WTC11 (cell line): ENCODE data around the gene CACNG7. TPM values are rescaled to one million over a fixed set of nuclear protein-coding genes. Genes with fewer than 3 reads are reported as not detected.

ENCODE experiments used
- ATAC-seq: fragments of 200-7000 bp; cut with Tn5 transposase; 2 replicates; pipeline ENCODE4 v1.10.0; 2021; ENCODE audit warnings: mild to moderate bottlenecking, moderate library complexity
- CTCF ChIA-PET: fragments of 300-600 bp; sonication (Branson Sonifier 250); formaldehyde crosslinking; loops from one replicate; lab custom pipeline; 2021; ENCODE audit warnings: antibody characterized with exemption; lab: Charles Lee
- POLR2A ChIA-PET: fragments of 350-600 bp; sonication (Branson Sonifier 250); formaldehyde crosslinking; loops from one replicate; lab custom pipeline; 2021; ENCODE audit warnings: antibody characterized with exemption; lab: Charles Lee
- DNase-seq: peaks from one replicate; pipeline ENCODE4 v3.0.0; 2021; ENCODE audit warnings: low spot score
- H3K27ac Mint-ChIP-seq: 2 replicates; pipeline ENCODE4 v1.8.0; 2021; ENCODE audit warnings: mixed read lengths
- H3K27me3 Mint-ChIP-seq: 2 replicates; pipeline ENCODE4 v1.8.0; 2021; ENCODE audit warnings: low read depth, mild to moderate bottlenecking, moderate library complexity, mixed read lengths
- H3K36me3 Mint-ChIP-seq: 2 replicates; pipeline ENCODE4 v1.8.0; 2021; ENCODE audit warnings: mixed read lengths
- H3K4me1 Mint-ChIP-seq: 2 replicates; pipeline ENCODE4 v1.8.0; 2022; ENCODE audit warnings: mixed read lengths
- H3K4me3 Mint-ChIP-seq: 2 replicates; pipeline ENCODE4 v1.8.0; 2021; ENCODE audit warnings: mild to moderate bottlenecking, moderate library complexity, mixed read lengths
- H3K9me3 Mint-ChIP-seq: 2 replicates; pipeline ENCODE4 v1.8.0; 2021; ENCODE audit warnings: mixed read lengths
- AFF4 ChIP-seq: sonication (generic); formaldehyde crosslinking; IDR thresholded peaks from 2 replicates; pipeline ENCODE4 v1.8.1; 2023; ENCODE audit warnings: mild to moderate bottlenecking, missing genetic modification reagents, borderline replicate concordance
- ATF6 ChIP-seq: sonication (generic); formaldehyde crosslinking; IDR thresholded peaks from 2 replicates; pipeline ENCODE4 v1.8.1; 2023; ENCODE audit warnings: mild to moderate bottlenecking, missing genetic modification reagents
- CBFB ChIP-seq: sonication (generic); formaldehyde crosslinking; IDR thresholded peaks from 2 replicates; pipeline ENCODE4 v1.8.1; 2022; ENCODE audit warnings: mild to moderate bottlenecking, low read depth, missing genetic modification reagents
- CREB1 ChIP-seq: sonication (generic); formaldehyde crosslinking; IDR thresholded peaks from 2 replicates; pipeline ENCODE4 v1.8.0; 2023; ENCODE audit warnings: mild to moderate bottlenecking, missing genetic modification reagents
- FOXP4 ChIP-seq: sonication (generic); formaldehyde crosslinking; IDR thresholded peaks from 2 replicates; pipeline ENCODE4 v1.8.0; 2022; ENCODE audit warnings: mild to moderate bottlenecking, missing genetic modification reagents
- GTF2I ChIP-seq: fragments of 250-450 bp; sonication (Bioruptor Pico); conservative IDR thresholded peaks from 2 replicates; pipeline ENCODE4 v1.4.0; 2021; ENCODE audit warnings: mild to moderate bottlenecking
- SMAD4 ChIP-seq: sonication (generic); formaldehyde crosslinking; IDR thresholded peaks from 2 replicates; pipeline ENCODE4 v1.8.0; 2022; ENCODE audit warnings: mild to moderate bottlenecking, missing genetic modification reagents
- USF2 ChIP-seq: sonication (generic); formaldehyde crosslinking; IDR thresholded peaks from 2 replicates; pipeline ENCODE4 v1.8.1; 2023; ENCODE audit warnings: mild to moderate bottlenecking, missing genetic modification reagents, moderate library complexity
- total RNA-seq: library from RNA; stranded (reverse); gene quantifications from 3 replicates; pipeline ENCODE4 v1.2.3, GENCODE V29; 2021
- TF ChIP-seq, protein P1 (sequence below): fragments of 250-450 bp; sonication (Bioruptor Pico); IDR thresholded peaks from 2 replicates; pipeline ENCODE4 v1.9.0; 2021; ENCODE audit warnings: mild to moderate bottlenecking, borderline replicate concordance
- TF ChIP-seq, protein P2 (sequence below): fragments of 200-600 bp; IDR thresholded peaks from 2 replicates; pipeline ENCODE4 v1.8.0; 2022; ENCODE audit warnings: antibody characterized with exemption
- TF ChIP-seq, protein P3 (sequence below): sonication (generic); formaldehyde crosslinking; IDR thresholded peaks from 2 replicates; pipeline ENCODE4 v1.8.0; 2023; ENCODE audit warnings: missing genetic modification reagents, mild to moderate bottlenecking, borderline replicate concordance

Gene CACNG7
- total RNA-seq, 1 experiment from 2014 or later, result 33.3 TPM

- POLR2A ChIA-PET, result no interaction called here
- Mint-ChIP-seq H3K4me1 (peaks cover 21% of the 10 kb centered on the region), H3K9me3 (no peaks in the 10 kb centered on the region), H3K36me3 (peaks cover 56% of the 10 kb centered on the region), H3K27ac (no peak overlapping the region), H3K4me3 (no peak overlapping the region), H3K27me3 (peaks cover 5% of the 10 kb centered on the region; the same call in 1 of the 2 replicates)
- TF ChIP-seq FOXP4 (CRISPR knock-in tag) (no peak), SMAD4 (no peak), GTF2I (no peak), USF2 (no peak)
- TF ChIP-seq, protein P1, sequence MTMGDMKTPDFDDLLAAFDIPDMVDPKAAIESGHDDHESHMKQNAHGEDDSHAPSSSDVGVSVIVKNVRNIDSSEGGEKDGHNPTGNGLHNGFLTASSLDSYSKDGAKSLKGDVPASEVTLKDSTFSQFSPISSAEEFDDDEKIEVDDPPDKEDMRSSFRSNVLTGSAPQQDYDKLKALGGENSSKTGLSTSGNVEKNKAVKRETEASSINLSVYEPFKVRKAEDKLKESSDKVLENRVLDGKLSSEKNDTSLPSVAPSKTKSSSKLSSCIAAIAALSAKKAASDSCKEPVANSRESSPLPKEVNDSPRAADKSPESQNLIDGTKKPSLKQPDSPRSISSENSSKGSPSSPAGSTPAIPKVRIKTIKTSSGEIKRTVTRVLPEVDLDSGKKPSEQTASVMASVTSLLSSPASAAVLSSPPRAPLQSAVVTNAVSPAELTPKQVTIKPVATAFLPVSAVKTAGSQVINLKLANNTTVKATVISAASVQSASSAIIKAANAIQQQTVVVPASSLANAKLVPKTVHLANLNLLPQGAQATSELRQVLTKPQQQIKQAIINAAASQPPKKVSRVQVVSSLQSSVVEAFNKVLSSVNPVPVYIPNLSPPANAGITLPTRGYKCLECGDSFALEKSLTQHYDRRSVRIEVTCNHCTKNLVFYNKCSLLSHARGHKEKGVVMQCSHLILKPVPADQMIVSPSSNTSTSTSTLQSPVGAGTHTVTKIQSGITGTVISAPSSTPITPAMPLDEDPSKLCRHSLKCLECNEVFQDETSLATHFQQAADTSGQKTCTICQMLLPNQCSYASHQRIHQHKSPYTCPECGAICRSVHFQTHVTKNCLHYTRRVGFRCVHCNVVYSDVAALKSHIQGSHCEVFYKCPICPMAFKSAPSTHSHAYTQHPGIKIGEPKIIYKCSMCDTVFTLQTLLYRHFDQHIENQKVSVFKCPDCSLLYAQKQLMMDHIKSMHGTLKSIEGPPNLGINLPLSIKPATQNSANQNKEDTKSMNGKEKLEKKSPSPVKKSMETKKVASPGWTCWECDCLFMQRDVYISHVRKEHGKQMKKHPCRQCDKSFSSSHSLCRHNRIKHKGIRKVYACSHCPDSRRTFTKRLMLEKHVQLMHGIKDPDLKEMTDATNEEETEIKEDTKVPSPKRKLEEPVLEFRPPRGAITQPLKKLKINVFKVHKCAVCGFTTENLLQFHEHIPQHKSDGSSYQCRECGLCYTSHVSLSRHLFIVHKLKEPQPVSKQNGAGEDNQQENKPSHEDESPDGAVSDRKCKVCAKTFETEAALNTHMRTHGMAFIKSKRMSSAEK (CRISPR knock-in tag), result no peak
- no peak for ATAC-seq
- CTCF ChIA-PET, result interaction anchor here (1.3 to 2.2 kb wide), 4 partner anchors 19 to 158 kb away, joined by 4 to 9 read pairs (median 5); no protein-coding TSS in a partner anchor
- DNase-seq, result no peak
Measured at GRCh38 chr19:53966931-53967330, 57.9 kb downstream of the CACNG7 start.

- Mint-ChIP-seq H3K4me1 (peaks cover 11% of the 10 kb centered on the region), H3K9me3 (no peaks in the 10 kb centered on the region), H3K36me3 (peaks cover 60% of the 10 kb centered on the region), H3K4me3 (no peak overlapping the region), H3K27ac (no peak overlapping the region), H3K27me3 (no peaks in the 10 kb centered on the region)
- POLR2A ChIA-PET, result no interaction called here
- ATAC-seq (no peak), DNase-seq (no peak)
- CTCF ChIA-PET, result interaction anchor here (0.6 kb wide), 1 partner anchor 20 kb away, joined by 4 read pairs; no protein-coding TSS in a partner anchor
- TF ChIP-seq ATF6 (CRISPR knock-in tag), result no peak
- TF ChIP-seq GTF2I, result no peak
- no peak for TF ChIP-seq CREB1
- no peak for TF ChIP-seq CBFB (CRISPR knock-in tag)
- TF ChIP-seq, protein P2, sequence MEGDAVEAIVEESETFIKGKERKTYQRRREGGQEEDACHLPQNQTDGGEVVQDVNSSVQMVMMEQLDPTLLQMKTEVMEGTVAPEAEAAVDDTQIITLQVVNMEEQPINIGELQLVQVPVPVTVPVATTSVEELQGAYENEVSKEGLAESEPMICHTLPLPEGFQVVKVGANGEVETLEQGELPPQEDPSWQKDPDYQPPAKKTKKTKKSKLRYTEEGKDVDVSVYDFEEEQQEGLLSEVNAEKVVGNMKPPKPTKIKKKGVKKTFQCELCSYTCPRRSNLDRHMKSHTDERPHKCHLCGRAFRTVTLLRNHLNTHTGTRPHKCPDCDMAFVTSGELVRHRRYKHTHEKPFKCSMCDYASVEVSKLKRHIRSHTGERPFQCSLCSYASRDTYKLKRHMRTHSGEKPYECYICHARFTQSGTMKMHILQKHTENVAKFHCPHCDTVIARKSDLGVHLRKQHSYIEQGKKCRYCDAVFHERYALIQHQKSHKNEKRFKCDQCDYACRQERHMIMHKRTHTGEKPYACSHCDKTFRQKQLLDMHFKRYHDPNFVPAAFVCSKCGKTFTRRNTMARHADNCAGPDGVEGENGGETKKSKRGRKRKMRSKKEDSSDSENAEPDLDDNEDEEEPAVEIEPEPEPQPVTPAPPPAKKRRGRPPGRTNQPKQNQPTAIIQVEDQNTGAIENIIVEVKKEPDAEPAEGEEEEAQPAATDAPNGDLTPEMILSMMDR, result no peak
- TF ChIP-seq AFF4, result no peak
- TF ChIP-seq FOXP4 (CRISPR knock-in tag), result no peak
- TF ChIP-seq, protein P3, sequence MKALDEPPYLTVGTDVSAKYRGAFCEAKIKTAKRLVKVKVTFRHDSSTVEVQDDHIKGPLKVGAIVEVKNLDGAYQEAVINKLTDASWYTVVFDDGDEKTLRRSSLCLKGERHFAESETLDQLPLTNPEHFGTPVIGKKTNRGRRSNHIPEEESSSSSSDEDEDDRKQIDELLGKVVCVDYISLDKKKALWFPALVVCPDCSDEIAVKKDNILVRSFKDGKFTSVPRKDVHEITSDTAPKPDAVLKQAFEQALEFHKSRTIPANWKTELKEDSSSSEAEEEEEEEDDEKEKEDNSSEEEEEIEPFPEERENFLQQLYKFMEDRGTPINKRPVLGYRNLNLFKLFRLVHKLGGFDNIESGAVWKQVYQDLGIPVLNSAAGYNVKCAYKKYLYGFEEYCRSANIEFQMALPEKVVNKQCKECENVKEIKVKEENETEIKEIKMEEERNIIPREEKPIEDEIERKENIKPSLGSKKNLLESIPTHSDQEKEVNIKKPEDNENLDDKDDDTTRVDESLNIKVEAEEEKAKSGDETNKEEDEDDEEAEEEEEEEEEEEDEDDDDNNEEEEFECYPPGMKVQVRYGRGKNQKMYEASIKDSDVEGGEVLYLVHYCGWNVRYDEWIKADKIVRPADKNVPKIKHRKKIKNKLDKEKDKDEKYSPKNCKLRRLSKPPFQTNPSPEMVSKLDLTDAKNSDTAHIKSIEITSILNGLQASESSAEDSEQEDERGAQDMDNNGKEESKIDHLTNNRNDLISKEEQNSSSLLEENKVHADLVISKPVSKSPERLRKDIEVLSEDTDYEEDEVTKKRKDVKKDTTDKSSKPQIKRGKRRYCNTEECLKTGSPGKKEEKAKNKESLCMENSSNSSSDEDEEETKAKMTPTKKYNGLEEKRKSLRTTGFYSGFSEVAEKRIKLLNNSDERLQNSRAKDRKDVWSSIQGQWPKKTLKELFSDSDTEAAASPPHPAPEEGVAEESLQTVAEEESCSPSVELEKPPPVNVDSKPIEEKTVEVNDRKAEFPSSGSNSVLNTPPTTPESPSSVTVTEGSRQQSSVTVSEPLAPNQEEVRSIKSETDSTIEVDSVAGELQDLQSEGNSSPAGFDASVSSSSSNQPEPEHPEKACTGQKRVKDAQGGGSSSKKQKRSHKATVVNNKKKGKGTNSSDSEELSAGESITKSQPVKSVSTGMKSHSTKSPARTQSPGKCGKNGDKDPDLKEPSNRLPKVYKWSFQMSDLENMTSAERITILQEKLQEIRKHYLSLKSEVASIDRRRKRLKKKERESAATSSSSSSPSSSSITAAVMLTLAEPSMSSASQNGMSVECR (CRISPR knock-in tag), result no peak
Measured at GRCh38 chr19:53969366-53969765, 60.3 kb downstream of the CACNG7 start.
